A673 (cell line): ENCODE results near the gene FBN1. TPM values are rescaled to one million over a fixed set of nuclear protein-coding genes. Genes with fewer than 3 reads are reported as not detected.

Experiments used
- BruUV-seq: library from RNA; stranded (reverse); fragments of 400-500 nt; replicated peaks from 2 replicates; lab custom pipeline; 2021; lab: Mats Ljungman, UMichigan
- CTCF ChIA-PET: fragments of 300-600 bp; sonication (Branson Sonifier 250); formaldehyde crosslinking; loops from one replicate; lab custom pipeline; 2022; ENCODE audit warnings: antibody characterized with exemption; lab: Charles Lee
- POLR2A ChIA-PET: fragments of 300-600 bp; sonication (Branson Sonifier 250); formaldehyde crosslinking; loops from one replicate; lab custom pipeline; 2022; ENCODE audit warnings: antibody characterized with exemption; ENCODE audit not compliant: low non-redundant PET; lab: Charles Lee
- DNase-seq: peaks from one replicate; pipeline ENCODE4 v3.0.0-alpha.2; 2015; ENCODE audit warnings: low spot score
- H3K27ac ChIP-seq: fragments of 200-600 bp; sonication (generic); 2 replicates; pipeline ENCODE4 v1.5.1; 2016; ENCODE audit warnings: mixed run types, low read depth, mild to moderate bottlenecking, mixed read lengths, antibody characterized with exemption, low read length; ENCODE audit not compliant: poor library complexity, severe bottlenecking
- H3K27me3 ChIP-seq: fragments of 200-600 bp; sonication (generic); replicated peaks from 2 replicates; pipeline ENCODE4 v1.6.1; 2017; ENCODE audit warnings: mixed run types, low read depth, mild to moderate bottlenecking, mixed read lengths, antibody characterized with exemption, low read length; ENCODE audit not compliant: insufficient read depth, poor library complexity
- H3K36me3 ChIP-seq: fragments of 200-600 bp; sonication (generic); 2 replicates; pipeline ENCODE4 v1.6.1; 2016; ENCODE audit warnings: mixed run types, mild to moderate bottlenecking, mixed read lengths, antibody characterized with exemption, low read length; ENCODE audit not compliant: insufficient read depth, poor library complexity, severe bottlenecking
- H3K4me1 ChIP-seq: fragments of 200-600 bp; sonication (generic); 2 replicates; pipeline ENCODE4 v1.6.1; 2017; ENCODE audit warnings: mixed run types, mild to moderate bottlenecking, mixed read lengths, antibody characterized with exemption, low read length; ENCODE audit not compliant: insufficient read depth, poor library complexity, severe bottlenecking
- H3K4me3 ChIP-seq: fragments of 200-600 bp; sonication (generic); 2 replicates; pipeline ENCODE4 v1.5.1; 2016; ENCODE audit warnings: low read depth, mixed run types, mild to moderate bottlenecking, mixed read lengths, low read length; ENCODE audit not compliant: poor library complexity, severe bottlenecking
- H3K9me3 ChIP-seq: fragments of 200-600 bp; sonication (generic); 2 replicates; pipeline ENCODE4 v1.6.1; 2016; ENCODE audit warnings: mixed run types, low read depth, mild to moderate bottlenecking, mixed read lengths, antibody characterized with exemption, low read length; ENCODE audit not compliant: poor library complexity, severe bottlenecking
- EZH2 ChIP-seq: fragments of 200-600 bp; sonication (generic); IDR thresholded peaks from 2 replicates; pipeline ENCODE4 v1.6.1; 2017; ENCODE audit warnings: borderline replicate concordance, low read depth, mild to moderate bottlenecking, mixed read lengths, antibody characterized with exemption, low read length; ENCODE audit not compliant: poor library complexity, severe bottlenecking
- intact Hi-C: fragments of 100-400 bp; cut with micrococcal nuclease; formaldehyde crosslinking; loops from one replicate; pipeline ENCODE4 v1.10.0; 2022; ENCODE audit not compliant: unreplicated experiment
- total RNA-seq: library from RNA; stranded (reverse); gene quantifications from 2 replicates; pipeline ENCODE4 v1.2.3, GENCODE V29; 2021
- TF ChIP-seq, protein P1 (sequence below): fragments of 300-800, 200-600 bp; sonication (generic); conservative IDR thresholded peaks from 2 replicates; pipeline ENCODE4 v1.5.1; 2017; ENCODE audit warnings: low read depth, mild to moderate bottlenecking, antibody characterized with exemption, low read length, moderate library complexity, mixed read lengths

Gene FBN1
- total RNA-seq, 1 experiment from 2014 or later, result 25.4 TPM

DNA sequence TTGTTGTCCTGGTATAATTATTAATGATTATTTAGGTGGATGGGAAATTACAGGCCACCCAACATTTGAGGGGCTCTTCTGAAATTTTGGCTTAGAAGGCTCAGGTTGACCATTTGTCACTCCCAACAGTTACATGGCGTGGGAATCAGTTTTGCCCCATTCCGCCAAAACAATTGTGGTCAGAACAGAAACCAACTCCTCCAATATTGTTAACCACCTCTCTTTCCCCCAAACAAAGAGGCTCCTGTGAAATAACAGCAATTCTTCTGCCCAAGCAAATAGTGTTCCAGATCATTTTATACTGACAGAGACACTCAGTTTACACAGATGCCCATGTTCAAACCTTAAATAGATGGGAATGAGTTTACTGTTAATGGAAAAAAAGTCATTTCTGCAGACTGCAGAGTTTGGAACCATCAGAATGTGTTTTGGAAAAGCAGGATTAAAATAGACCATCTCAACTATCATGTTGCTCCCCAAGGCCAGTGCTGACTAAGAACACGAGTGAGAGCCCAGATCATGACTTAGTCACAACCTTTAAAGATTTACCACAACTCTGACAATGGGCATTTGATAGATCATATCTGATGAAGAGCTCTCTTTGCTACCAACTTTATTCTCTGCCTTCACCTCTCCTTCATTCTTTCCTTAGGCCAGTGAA, 212.2 kb downstream of the FBN1 start:
- H3K36me3 ChIP-seq, result no peaks in the 10 kb centered on the region
- no peak for TF ChIP-seq EZH2
- TF ChIP-seq, protein P1, sequence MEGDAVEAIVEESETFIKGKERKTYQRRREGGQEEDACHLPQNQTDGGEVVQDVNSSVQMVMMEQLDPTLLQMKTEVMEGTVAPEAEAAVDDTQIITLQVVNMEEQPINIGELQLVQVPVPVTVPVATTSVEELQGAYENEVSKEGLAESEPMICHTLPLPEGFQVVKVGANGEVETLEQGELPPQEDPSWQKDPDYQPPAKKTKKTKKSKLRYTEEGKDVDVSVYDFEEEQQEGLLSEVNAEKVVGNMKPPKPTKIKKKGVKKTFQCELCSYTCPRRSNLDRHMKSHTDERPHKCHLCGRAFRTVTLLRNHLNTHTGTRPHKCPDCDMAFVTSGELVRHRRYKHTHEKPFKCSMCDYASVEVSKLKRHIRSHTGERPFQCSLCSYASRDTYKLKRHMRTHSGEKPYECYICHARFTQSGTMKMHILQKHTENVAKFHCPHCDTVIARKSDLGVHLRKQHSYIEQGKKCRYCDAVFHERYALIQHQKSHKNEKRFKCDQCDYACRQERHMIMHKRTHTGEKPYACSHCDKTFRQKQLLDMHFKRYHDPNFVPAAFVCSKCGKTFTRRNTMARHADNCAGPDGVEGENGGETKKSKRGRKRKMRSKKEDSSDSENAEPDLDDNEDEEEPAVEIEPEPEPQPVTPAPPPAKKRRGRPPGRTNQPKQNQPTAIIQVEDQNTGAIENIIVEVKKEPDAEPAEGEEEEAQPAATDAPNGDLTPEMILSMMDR, result no peak
- no peak overlapping the region for H3K4me3 ChIP-seq
- no peaks in the 10 kb centered on the region for H3K27me3 ChIP-seq
- no peaks in the 10 kb centered on the region for H3K9me3 ChIP-seq
- POLR2A ChIA-PET, result no interaction called here
- no TSS peak for BruUV-seq
- CTCF ChIA-PET, result no interaction called here
- intact Hi-C loops, result no loop called here
- no peaks in the 10 kb centered on the region for H3K4me1 ChIP-seq
- no peak for DNase-seq
- H3K27ac ChIP-seq, result no peak overlapping the region

DNA sequence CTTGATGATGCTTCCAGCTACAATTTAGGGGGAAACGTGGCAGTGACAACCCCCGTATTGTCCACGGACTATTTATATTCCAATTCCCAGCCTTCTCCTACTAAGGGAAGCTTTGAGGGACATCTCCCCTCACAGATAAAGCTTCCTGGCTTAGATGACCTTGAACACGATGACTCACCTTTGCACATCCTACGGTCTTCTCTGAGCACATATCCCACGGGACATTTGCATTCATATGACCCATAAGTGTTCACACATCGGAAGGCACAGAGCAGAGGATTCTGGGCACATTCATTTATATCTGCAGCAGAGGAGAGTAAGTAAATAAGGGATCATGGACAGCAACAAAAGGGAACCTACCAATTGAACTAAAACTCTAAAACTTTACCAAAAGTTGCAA, 212.8 kb downstream of the FBN1 start:
- H3K4me1 ChIP-seq, result no peaks in the 10 kb centered on the region
- POLR2A ChIA-PET, result no interaction called here
- no peaks in the 10 kb centered on the region for H3K36me3 ChIP-seq
- CTCF ChIA-PET, result no interaction called here
- TF ChIP-seq, protein P1, result no peak
- no TSS peak for BruUV-seq
- no peaks in the 10 kb centered on the region for H3K27me3 ChIP-seq
- H3K27ac ChIP-seq, result no peak overlapping the region
- no peak for DNase-seq
- intact Hi-C loops, result no loop called here
- no peaks in the 10 kb centered on the region for H3K9me3 ChIP-seq
- H3K4me3 ChIP-seq, result no peak overlapping the region

DNA sequence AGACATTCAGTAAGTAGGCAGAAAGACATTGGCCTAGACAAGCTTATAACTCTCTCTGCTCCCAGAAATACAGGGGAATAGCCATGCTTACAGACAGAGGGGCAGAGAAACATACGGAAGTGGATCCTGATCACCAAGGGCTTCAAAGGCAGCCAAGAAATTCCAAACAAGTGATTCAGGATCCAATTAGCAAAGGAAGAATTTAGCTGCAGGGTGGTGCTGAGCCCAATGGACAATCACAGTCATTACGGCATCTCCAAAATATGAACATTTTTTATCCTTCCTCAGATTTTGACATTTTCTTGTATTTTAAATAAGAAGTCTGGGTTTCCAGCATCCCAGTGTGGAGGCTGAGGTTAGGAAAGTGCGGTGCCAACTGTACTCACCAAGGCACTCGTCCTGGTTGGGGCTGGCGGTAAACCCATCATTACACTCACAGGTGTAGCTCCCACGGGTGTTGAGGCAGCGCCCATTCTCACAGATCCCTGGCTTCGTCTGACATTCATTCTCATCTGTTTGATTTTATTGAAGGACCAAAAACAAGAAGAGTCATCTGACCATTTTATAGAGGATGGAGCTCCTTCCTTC, 217.5 kb downstream of the FBN1 start:
- Histone ChIP-seq H3K36me3 (no peaks in the 10 kb centered on the region), H3K27ac (peak overlapping the region; percentile 2), H3K9me3 (no peaks in the 10 kb centered on the region), H3K4me3 (no peak overlapping the region), H3K27me3 (no peaks in the 10 kb centered on the region), H3K4me1 (peaks cover 13% of the 10 kb centered on the region)
- POLR2A ChIA-PET, result no interaction called here
- intact Hi-C loops, result no loop called here
- DNase-seq, result peak; percentile 42
- BruUV-seq, result no TSS peak
- CTCF ChIA-PET, result no interaction called here
- TF ChIP-seq, protein P1, result no peak
- TF ChIP-seq EZH2, result no peak
